ENCODE data around the gene CHTF8. TPM values are rescaled to one million over a fixed set of nuclear protein-coding genes. Genes with fewer than 3 reads are reported as not detected.

Gene CHTF8
- polyA plus RNA-seq, 1 of the 3 experiments (the other 2 are of a cell fraction): 83.0 TPM

DNA sequence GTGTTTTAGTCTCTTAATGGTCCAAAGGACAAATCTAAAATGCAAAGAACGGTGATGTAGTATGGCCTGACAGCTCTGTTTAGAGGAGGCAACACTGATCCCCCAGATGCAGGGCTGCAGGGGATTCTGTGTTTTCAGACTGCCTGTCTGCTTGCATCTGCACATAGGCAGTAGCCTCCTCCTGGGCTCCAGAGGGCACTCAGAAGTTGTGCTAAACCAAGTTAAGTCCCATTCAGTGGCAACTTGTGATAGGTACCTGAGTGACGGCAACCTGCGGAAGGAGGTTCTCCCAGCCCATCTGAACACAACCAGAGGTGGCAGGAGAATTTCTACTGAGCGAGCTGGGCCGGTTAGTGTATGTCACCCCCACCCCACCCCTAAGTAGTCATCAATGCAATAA, 17.0 kb downstream of the CHTF8 start (continued):
- TF ChIP-seq RCOR1 (IDR thresholded peaks at IDR 0.05; ENCODE audit: low read length): no peak

DNA sequence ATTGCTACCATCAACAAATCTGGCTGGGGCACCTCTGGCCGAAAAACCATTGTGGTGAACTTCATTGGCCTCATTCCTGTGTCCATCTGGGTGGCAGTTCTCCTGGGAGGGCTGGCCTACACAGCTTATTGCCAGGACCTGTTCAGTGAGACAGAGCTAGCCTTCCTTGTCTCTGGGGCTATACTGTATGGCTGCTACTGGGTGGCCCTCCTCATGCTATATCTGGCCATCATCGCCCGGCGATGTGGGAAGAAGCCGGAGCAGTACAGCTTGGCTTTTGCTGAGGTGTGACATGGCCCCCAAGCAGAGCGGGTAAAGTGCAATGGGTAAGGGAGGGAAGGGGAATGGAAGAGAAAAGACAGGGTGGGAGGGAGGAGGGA, 17.4 kb downstream of the CHTF8 start:
- ChIA-PET POLR2A (interaction anchor here (1.4 kb wide), 1 partner anchor 18 kb away, joined by 3 read pairs; the partner anchor contains the start of genes CHTF8 and UTP4), CTCF (interaction anchor here (0.6 to 7.3 kb wide), 4 partner anchors 9 to 271 kb away, joined by 4 to 62 read pairs (median 23); no protein-coding TSS in a partner anchor)
- H3F3A ChIP-seq (replicated peaks; ENCODE audit: insufficient read depth): peaks cover 3% of the 10 kb centered on the region
- H2AFZ ChIP-seq (ENCODE audit: low read depth): no peak overlapping the region
- H4K20me1 ChIP-seq (ENCODE audit: insufficient read depth): peaks cover 18% of the 10 kb centered on the region; the same call in 1 of the 2 replicates
- no peak for DNase-seq
- peaks cover 23 to 76% of the 10 kb centered on the region in 2 experiments for H3K36me3 ChIP-seq (replicated peaks in 1 of 2; ENCODE audit: control insufficient read depth in 1 of 2, insufficient read depth in 2 of 2, low read length in 1 of 2)
- no peak overlapping the region for H3K27ac ChIP-seq (ENCODE audit: low read depth in 2 of 2, low read length in 1 of 2)
- WGBS (ENCODE audit: low lambda C conversion rate): 95% methylated on average over 6 of the region's 6 CpGs
- no peaks in the 10 kb centered on the region for H3K79me2 ChIP-seq (ENCODE audit: insufficient read depth)
- no peaks in the 10 kb centered on the region for H3K27me3 ChIP-seq (ENCODE audit: insufficient read depth)
- no peaks in the 10 kb centered on the region for H3K9me2 ChIP-seq
- no peak overlapping the region for H3K4me2 ChIP-seq
- H3K4me1 ChIP-seq (ENCODE audit: control insufficient read depth in 1 of 2, insufficient read depth in 2 of 2, low read depth in 1 of 2, low read length in 1 of 2): no peaks in the 10 kb centered on the region; a peak in 1 of 4 replicates
- no peak overlapping the region for H3K9ac ChIP-seq
- H3K9me3 ChIP-seq: no peaks in the 10 kb centered on the region
- TF ChIP-seq POLR2AphosphoS5 (IDR thresholded peaks at IDR 0.05; ENCODE audit: low read depth, low read length): no peak
- TF ChIP-seq RAD21 (IDR thresholded peaks at IDR 0.05; ENCODE audit: low read length): no peak
- TF ChIP-seq ELF1 (IDR thresholded peaks at IDR 0.05): no peak
- TF ChIP-seq FOSL2 (IDR thresholded peaks at IDR 0.05; ENCODE audit: borderline replicate concordance, low read depth): no peak
- no peak for TF ChIP-seq RXRA (IDR thresholded peaks at IDR 0.05; ENCODE audit: borderline replicate concordance, low read depth)
- no peak for TF ChIP-seq FOXJ3 (CRISPR knock-in tag; IDR thresholded peaks at IDR 0.05)
- no peak for TF ChIP-seq USF1 (IDR thresholded peaks at IDR 0.05; ENCODE audit: borderline replicate concordance, low read depth)
- TF ChIP-seq GATA2 (CRISPR knock-in tag; IDR thresholded peaks at IDR 0.05): no peak
- TF ChIP-seq SMC3 (IDR thresholded peaks at IDR 0.05; ENCODE audit: low read depth, low read length): no peak
- TF ChIP-seq FOXM1 (IDR thresholded peaks at IDR 0.05; ENCODE audit: low read depth): no peak
- TF ChIP-seq YY1 (IDR thresholded peaks at IDR 0.05; ENCODE audit: low read depth): no peak
- TF ChIP-seq, protein P1, sequence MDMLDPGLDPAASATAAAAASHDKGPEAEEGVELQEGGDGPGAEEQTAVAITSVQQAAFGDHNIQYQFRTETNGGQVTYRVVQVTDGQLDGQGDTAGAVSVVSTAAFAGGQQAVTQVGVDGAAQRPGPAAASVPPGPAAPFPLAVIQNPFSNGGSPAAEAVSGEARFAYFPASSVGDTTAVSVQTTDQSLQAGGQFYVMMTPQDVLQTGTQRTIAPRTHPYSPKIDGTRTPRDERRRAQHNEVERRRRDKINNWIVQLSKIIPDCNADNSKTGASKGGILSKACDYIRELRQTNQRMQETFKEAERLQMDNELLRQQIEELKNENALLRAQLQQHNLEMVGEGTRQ (IDR thresholded peaks at IDR 0.05; ENCODE audit: borderline replicate concordance, low read depth, low read length): no peak
- TF ChIP-seq SIN3A (IDR thresholded peaks at IDR 0.05; ENCODE audit: borderline replicate concordance, low read depth, low read length): no peak
- TF ChIP-seq RFX5 (IDR thresholded peaks at IDR 0.05; ENCODE audit: low read length): no peak
- no peak for TF ChIP-seq JUND (IDR thresholded peaks at IDR 0.05)
- TF ChIP-seq, protein P2, sequence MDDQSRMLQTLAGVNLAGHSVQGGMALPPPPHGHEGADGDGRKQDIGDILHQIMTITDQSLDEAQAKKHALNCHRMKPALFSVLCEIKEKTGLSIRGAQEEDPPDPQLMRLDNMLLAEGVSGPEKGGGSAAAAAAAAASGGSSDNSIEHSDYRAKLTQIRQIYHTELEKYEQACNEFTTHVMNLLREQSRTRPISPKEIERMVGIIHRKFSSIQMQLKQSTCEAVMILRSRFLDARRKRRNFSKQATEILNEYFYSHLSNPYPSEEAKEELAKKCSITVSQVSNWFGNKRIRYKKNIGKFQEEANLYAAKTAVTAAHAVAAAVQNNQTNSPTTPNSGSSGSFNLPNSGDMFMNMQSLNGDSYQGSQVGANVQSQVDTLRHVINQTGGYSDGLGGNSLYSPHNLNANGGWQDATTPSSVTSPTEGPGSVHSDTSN (IDR thresholded peaks at IDR 0.05): no peak
- TF ChIP-seq, protein P3, sequence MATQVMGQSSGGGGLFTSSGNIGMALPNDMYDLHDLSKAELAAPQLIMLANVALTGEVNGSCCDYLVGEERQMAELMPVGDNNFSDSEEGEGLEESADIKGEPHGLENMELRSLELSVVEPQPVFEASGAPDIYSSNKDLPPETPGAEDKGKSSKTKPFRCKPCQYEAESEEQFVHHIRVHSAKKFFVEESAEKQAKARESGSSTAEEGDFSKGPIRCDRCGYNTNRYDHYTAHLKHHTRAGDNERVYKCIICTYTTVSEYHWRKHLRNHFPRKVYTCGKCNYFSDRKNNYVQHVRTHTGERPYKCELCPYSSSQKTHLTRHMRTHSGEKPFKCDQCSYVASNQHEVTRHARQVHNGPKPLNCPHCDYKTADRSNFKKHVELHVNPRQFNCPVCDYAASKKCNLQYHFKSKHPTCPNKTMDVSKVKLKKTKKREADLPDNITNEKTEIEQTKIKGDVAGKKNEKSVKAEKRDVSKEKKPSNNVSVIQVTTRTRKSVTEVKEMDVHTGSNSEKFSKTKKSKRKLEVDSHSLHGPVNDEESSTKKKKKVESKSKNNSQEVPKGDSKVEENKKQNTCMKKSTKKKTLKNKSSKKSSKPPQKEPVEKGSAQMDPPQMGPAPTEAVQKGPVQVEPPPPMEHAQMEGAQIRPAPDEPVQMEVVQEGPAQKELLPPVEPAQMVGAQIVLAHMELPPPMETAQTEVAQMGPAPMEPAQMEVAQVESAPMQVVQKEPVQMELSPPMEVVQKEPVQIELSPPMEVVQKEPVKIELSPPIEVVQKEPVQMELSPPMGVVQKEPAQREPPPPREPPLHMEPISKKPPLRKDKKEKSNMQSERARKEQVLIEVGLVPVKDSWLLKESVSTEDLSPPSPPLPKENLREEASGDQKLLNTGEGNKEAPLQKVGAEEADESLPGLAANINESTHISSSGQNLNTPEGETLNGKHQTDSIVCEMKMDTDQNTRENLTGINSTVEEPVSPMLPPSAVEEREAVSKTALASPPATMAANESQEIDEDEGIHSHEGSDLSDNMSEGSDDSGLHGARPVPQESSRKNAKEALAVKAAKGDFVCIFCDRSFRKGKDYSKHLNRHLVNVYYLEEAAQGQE (IDR thresholded peaks at IDR 0.05; ENCODE audit: low read depth, low read length): no peak
- no peak overlapping the region for H3K4me3 ChIP-seq (ENCODE audit: low read depth in 2 of 2, low read length in 1 of 2)

Data from SK-N-SH (cell line).